Thymus (tissue), 11 donors: ENCODE data around the gene ACBD6. TPM values are rescaled to one million over a fixed set of nuclear protein-coding genes. Genes with fewer than 3 reads are reported as not detected.

Source experiments
- DNase-seq, 9 donors: peaks; one replicate each; pipeline ENCODE4 v3.0.0-alpha.2; 2013; ENCODE audit warnings: low spot score in 9 of 9, low read depth in 6 of 9, missing footprints in 1 of 9
- H3K27ac ChIP-seq, 2 donors: one replicate each; pipeline ENCODE4 v1.5.1; 2013; ENCODE audit warnings: control low read depth in 1 of 2, low read depth in 1 of 2, low read length in 1 of 2, mild to moderate bottlenecking in 1 of 2, moderate library complexity in 1 of 2
- H3K27me3 ChIP-seq, 2 donors: one replicate each; pipeline ENCODE4 v1.5.1; 2013; ENCODE audit warnings: low read length in 1 of 2; ENCODE audit not compliant: control insufficient read depth in 2 of 2, insufficient read depth in 1 of 2
- H3K36me3 ChIP-seq, 2 donors: one replicate each; pipeline ENCODE4 v1.5.1; 2013; ENCODE audit warnings: low read length in 1 of 2, mild to moderate bottlenecking in 1 of 2, moderate library complexity in 1 of 2; ENCODE audit not compliant: control insufficient read depth in 2 of 2, insufficient read depth in 2 of 2
- H3K4me1 ChIP-seq, 2 donors: one replicate each; pipeline ENCODE4 v1.5.1; 2013; ENCODE audit warnings: low read length in 2 of 2; ENCODE audit not compliant: control insufficient read depth in 2 of 2, insufficient read depth in 2 of 2
- H3K4me3 ChIP-seq, 2 donors: one replicate each; pipeline ENCODE4 v1.5.1; 2013; ENCODE audit warnings: low read length in 2 of 2, control low read depth in 1 of 2, mild to moderate bottlenecking in 1 of 2
- H3K9me3 ChIP-seq, 2 donors: one replicate each; pipeline ENCODE4 v1.5.1; 2013; ENCODE audit warnings: low read length in 1 of 2, mild to moderate bottlenecking in 1 of 2; ENCODE audit not compliant: control insufficient read depth in 2 of 2, insufficient read depth in 1 of 2
- WGBS: extraction: QIAGEN DNeasy Blood & Tissue Kit; methylation state at CpG from one replicate; pipeline ENCODE4 v1.1.7; 2013; 5-methylcytosine and 5-hydroxymethylcytosine counted together
- polyA plus RNA-seq: library from polyadenylated mRNA; stranded (reverse); fragments of 200-250 nt; gene quantifications from one replicate; pipeline ENCODE4 v1.2.3, GENCODE V29; 2013
- total RNA-seq: library from RNA; stranded (reverse); fragments of 120-200 nt; gene quantifications from one replicate; pipeline ENCODE4 v1.2.4, GENCODE V29; 2013
- donor health status: healthy.

ACBD6 gene
- total and polyA plus RNA-seq, 2 donors: 35.0 to 48.7 TPM

GRCh38 chr1:180402551-180402950, 99.8 kb downstream of the ACBD6 start:
- 91% methylated on average over 6 of the region's 6 CpGs for WGBS
- H3K27me3 ChIP-seq: no peaks in the 10 kb centered on the region
- no peaks in the 10 kb centered on the region for H3K36me3 ChIP-seq
- H3K4me3 ChIP-seq: no peak overlapping the region
- no peaks in the 10 kb centered on the region for H3K9me3 ChIP-seq
- no peak overlapping the region for H3K27ac ChIP-seq
- no peak for DNase-seq
- no peaks in the 10 kb centered on the region for H3K4me1 ChIP-seq

DNA sequence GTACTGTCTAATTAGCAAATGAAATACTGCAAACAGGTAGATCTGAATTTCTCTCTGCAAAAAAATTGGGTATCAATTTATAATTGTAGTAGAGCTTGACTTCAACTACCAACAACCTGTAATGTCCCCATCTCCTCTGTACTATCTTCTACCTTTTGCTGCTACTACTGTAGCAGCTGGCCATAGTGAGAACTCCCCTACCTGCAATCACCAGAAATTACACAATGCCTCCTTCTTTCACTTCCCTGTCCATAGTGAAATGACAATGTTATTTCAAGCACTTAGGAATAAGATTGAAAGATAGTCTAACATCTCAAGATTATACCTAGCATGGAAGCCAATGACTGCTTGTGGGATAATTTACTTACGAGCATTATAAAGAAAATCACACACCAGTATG, 100.4 kb downstream of the ACBD6 start:
- Histone ChIP-seq H3K36me3 (peaks cover 0 to 3% of the 10 kb centered on the region in 2 donors), H3K27ac (no peak overlapping the region), H3K9me3 (no peaks in the 10 kb centered on the region), H3K27me3 (no peaks in the 10 kb centered on the region), H3K4me3 (no peak overlapping the region), H3K4me1 (no peaks in the 10 kb centered on the region)
- 97% methylated on average over 1 of the region's 1 CpG for WGBS
- DNase-seq: no peak

GRCh38 chr1:180397175-180397574, 105.2 kb downstream of the ACBD6 start:
- 90% methylated on average over 4 of the region's 4 CpGs for WGBS
- Histone ChIP-seq H3K27ac (no peak overlapping the region), H3K27me3 (no peaks in the 10 kb centered on the region), H3K36me3 (peaks cover 0 to 3% of the 10 kb centered on the region in 2 donors), H3K9me3 (no peaks in the 10 kb centered on the region), H3K4me3 (no peak overlapping the region), H3K4me1 (no peaks in the 10 kb centered on the region)
- DNase-seq: no peak

DNA sequence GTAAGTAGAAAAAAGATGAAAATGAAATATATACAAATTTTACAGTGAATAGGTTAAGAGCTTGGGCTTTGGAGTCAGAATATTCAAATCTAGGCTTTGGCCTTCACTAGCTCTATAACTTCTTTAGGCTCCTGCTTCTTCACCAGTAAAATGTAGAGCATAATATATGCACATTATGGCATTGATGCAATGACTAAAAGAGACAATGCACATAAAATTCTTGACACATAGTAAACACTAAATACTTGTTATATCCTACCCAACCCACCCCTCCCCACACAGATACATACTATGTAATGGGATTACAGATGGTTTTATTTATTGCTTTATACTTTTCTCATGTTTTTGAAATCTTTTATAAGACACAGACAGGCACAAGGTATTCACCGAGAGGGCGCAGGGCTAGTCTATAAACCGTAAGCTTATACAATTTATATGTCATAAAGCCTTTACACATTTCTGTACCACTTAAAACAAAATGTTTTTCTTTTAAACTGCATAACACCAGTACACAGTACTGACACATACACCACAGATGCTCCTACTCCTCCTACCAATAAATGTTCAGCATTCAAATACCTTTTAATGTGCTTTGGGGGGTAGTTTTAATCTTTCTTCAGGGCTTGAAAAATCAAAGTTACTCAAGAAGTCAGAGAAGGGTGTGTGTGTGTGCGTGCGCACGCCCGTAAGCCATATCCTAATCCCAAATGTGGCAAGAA, 109.8 kb downstream of the ACBD6 start:
- Histone ChIP-seq H3K4me3 (no peak overlapping the region), H3K9me3 (no peaks in the 10 kb centered on the region), H3K27ac (no peak overlapping the region), H3K27me3 (no peaks in the 10 kb centered on the region), H3K4me1 (no peaks in the 10 kb centered on the region), H3K36me3 (peaks cover 0 to 3% of the 10 kb centered on the region in 2 donors)
- DNase-seq: no peak
- over 99% methylated on average over 7 of the region's 7 CpGs for WGBS

- no peak overlapping the region for H3K4me3 ChIP-seq
- no peaks in the 10 kb centered on the region for H3K27me3 ChIP-seq
- DNase-seq: no peak
- H3K9me3 ChIP-seq: no peaks in the 10 kb centered on the region
- H3K4me1 ChIP-seq: no peaks in the 10 kb centered on the region
- no peaks in the 10 kb centered on the region for H3K36me3 ChIP-seq
- H3K27ac ChIP-seq: no peak overlapping the region
These were observed 110.4 kb downstream of the ACBD6 start for GRCh38 chr1:180392020-180392419.

DNA sequence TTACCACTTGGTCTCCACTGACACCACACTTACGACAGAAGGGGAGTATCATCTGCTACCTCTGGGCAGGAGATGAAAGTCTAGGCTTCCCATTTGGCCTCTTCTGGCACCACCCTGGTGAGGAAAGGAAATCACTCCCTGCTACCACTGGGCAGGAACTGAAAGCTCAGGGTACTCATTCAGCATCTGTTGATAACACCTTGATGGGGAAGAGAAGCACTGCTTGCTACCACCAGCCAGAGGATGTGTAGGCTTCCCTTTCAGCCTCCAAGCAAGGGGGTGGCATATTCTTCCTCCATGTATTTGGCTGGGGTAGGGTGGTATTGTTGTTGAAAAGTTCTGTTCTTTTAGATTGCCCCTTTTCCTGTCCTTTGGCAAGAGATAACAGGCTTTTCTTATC, 115.0 kb downstream of the ACBD6 start:
- no peak for DNase-seq
- Histone ChIP-seq H3K4me3 (no peak overlapping the region), H3K9me3 (no peaks in the 10 kb centered on the region), H3K4me1 (no peaks in the 10 kb centered on the region), H3K27ac (no peak overlapping the region), H3K36me3 (no peaks in the 10 kb centered on the region), H3K27me3 (no peaks in the 10 kb centered on the region)
- 98% methylated on average over 1 of the region's 1 CpG for WGBS

DNA sequence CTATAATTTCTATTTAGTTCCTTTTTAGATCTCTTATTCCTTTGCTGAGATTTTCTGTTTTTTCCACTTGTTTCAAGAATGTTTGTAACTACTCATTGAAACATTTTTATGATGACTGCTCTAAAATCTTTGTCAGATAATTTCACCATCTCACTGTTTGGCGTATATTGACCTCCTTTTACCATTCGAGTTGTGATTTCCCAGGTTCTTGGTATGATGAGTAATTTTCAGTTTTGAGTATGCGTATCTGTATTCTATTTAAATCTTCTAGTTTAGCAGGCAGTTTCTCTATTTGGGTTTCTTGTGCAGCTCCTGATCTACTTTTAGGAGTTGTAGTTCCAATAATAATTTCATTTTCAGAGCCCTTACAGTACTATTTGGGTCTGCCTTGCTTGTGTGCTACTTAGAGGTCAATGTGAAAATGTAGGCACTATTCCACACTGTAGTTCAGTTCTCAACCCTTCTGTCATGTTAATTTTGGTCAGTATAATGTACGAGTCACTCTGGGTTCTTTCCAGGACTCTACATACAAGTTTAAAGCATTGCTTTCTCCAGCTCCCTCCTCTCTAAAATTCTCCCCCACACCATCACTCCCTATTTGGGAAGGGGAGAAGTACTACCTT, 115.5 kb downstream of the ACBD6 start:
- Histone ChIP-seq H3K4me1 (no peaks in the 10 kb centered on the region), H3K27me3 (no peaks in the 10 kb centered on the region), H3K27ac (no peak overlapping the region), H3K4me3 (no peak overlapping the region), H3K36me3 (no peaks in the 10 kb centered on the region), H3K9me3 (no peaks in the 10 kb centered on the region)
- no peak for DNase-seq
- 98% methylated on average over 4 of the region's 4 CpGs for WGBS

- no peak overlapping the region for H3K4me3 ChIP-seq
- no peak overlapping the region for H3K27ac ChIP-seq
- no peaks in the 10 kb centered on the region for H3K36me3 ChIP-seq
- DNase-seq: no peak
- no peaks in the 10 kb centered on the region for H3K27me3 ChIP-seq
- no peaks in the 10 kb centered on the region for H3K4me1 ChIP-seq
- H3K9me3 ChIP-seq: peaks cover 0 to under 1% of the 10 kb centered on the region in 2 donors
These were observed 117.2 kb downstream of the ACBD6 start for GRCh38 chr1:180385144-180385543.

DNA sequence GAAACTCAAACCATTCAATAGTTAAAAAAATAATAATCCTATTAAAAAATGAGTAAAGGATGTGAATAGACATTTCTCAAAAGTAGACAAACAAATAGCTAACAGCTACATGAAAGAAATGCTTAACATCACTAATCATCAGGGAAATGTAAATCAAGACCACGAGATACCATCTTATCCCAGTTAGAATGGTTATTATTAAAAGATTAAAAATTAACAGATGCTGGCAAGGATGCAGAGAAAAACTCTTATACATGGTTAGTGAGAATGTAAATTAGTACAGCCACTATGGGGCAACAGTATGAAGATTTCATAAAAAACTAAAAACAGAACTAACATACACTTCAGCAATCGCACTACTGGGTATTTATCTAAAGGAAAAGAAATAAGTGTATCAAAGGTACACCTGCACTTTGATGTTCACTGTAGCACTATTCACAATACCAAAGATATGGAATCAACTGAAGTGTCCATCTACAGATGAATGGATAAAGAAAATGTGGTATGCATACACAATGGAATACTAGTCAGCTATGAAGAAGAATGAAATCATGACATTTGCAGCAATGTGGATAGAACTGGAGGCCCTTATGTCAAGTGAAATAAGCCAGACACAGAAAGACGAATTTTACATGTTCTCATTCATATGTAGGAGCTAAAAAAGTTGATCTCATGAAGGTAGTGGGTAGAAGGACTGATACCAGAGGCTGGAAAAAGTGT, 117.9 kb downstream of the ACBD6 start:
- Histone ChIP-seq H3K27me3 (no peaks in the 10 kb centered on the region), H3K9me3 (peaks cover 2 to 5% of the 10 kb centered on the region in 2 donors), H3K27ac (no peak overlapping the region), H3K36me3 (no peaks in the 10 kb centered on the region), H3K4me1 (no peaks in the 10 kb centered on the region), H3K4me3 (no peak overlapping the region)
- 98% methylated on average over 3 of the region's 3 CpGs for WGBS
- no peak for DNase-seq
